Kidney (tissue), 14 donors: ENCODE measurements around the gene DENND6B. TPM values are rescaled to one million over a fixed set of nuclear protein-coding genes. Genes with fewer than 3 reads are reported as not detected.
A peak's percentile ranks its signal among the peaks of the same experiment; 100 is the strongest.

Experiments
- DNase-seq, 5 donors: peaks; one replicate each; pipeline ENCODE4 v3.0.0-alpha.2; 2013 to 2020
- FAIRE-seq: peaks from 2 replicates; lab custom pipeline; 2012; peaks lifted over from hg19 to GRCh38; lab: Jason Lieb, UNC
- H3K27ac ChIP-seq, 2 donors: one replicate each; pipeline ENCODE4 v1.7.0; 2013; ENCODE audit warnings: low read depth in 2 of 2, low read length in 2 of 2, inconsistent platforms in 1 of 2
- H3K27me3 ChIP-seq: one replicate; pipeline ENCODE4 v1.7.1; 2013; ENCODE audit warnings: low read length, inconsistent platforms; ENCODE audit not compliant: control insufficient read depth, insufficient read depth
- H3K36me3 ChIP-seq, 3 donors: one replicate each; pipeline versions ENCODE4 v1.7.0 to v1.7.1; 2013; ENCODE audit warnings: low read length in 3 of 3, control low read depth in 1 of 3, inconsistent platforms in 1 of 3; ENCODE audit not compliant: insufficient read depth in 3 of 3, control insufficient read depth in 2 of 3
- H3K4me1 ChIP-seq, 3 donors: one replicate each; pipeline versions ENCODE4 v1.7.0 to v1.7.1; 2013; ENCODE audit warnings: low read length in 3 of 3, inconsistent platforms in 1 of 3, low read depth in 1 of 3; ENCODE audit not compliant: control insufficient read depth in 2 of 3, insufficient read depth in 2 of 3
- H3K4me3 ChIP-seq, 3 donors: one replicate each; pipeline versions ENCODE4 v1.7.0 to v1.8.1; 2013; ENCODE audit warnings: low read length in 3 of 3, control low read depth in 1 of 3, inconsistent platforms in 1 of 3
- H3K9ac ChIP-seq, 3 donors: one replicate each; pipeline versions ENCODE4 v1.7.0 to v1.7.1; 2013; ENCODE audit warnings: low read length in 3 of 3, control low read depth in 1 of 3, inconsistent platforms in 1 of 3
- H3K9me3 ChIP-seq, 3 donors: one replicate each; pipeline versions ENCODE4 v1.7.0 to v1.7.1; 2013; ENCODE audit warnings: low read length in 3 of 3, control low read depth in 1 of 3, inconsistent platforms in 1 of 3; ENCODE audit not compliant: control insufficient read depth in 2 of 3, insufficient read depth in 1 of 3
- intact Hi-C: fragments of 100-400 bp; cut with DNase I; formaldehyde crosslinking; loops from one replicate; pipeline ENCODE4 v1.11.1; 2022
- polyA plus RNA-seq: library from polyadenylated mRNA; stranded (reverse); fragments of 350-450 nt; fragmentation: Illumina TruSeq; extraction: RNeasy Lipid Tissue Mini Kit (QIAGEN cat#74804); gene quantifications from one replicate; pipeline ENCODE4 v1.2.3, GENCODE V29; 2014; ENCODE audit warnings: low read depth, low replicate concordance; ENCODE audit not compliant: insufficient read depth
- total RNA-seq: library from RNA; stranded (reverse); fragmentation: NEBNext Ultra II Directional; extraction: Animal tissue kit (Norgen Biotek cat#: 25700); gene quantifications from one replicate; pipeline ENCODE4 v1.2.1, GENCODE V29; 2021
- TF ChIP-seq, protein P1 (sequence below): IDR thresholded peaks from 3 replicates; pipeline ENCODE4 v1.5.1; 2012; ENCODE audit warnings: mild to moderate bottlenecking, moderate library complexity, borderline replicate concordance; ENCODE audit not compliant: insufficient read depth; ENCODE audit errors: extremely low read depth
- donor health status: control.
- donor health status: control.
- donor health status: control.
- donor health status: control.
- donor health status: control.
- donor health status: DM: yes; HTN: yes; CAD: no.
- donor health status: Normal renal cell carcinoma (clear cell type).

DENND6B gene
- total and polyA plus RNA-seq, 2 donors from 2014 or later: 14.5 to 16.7 TPM

DNA sequence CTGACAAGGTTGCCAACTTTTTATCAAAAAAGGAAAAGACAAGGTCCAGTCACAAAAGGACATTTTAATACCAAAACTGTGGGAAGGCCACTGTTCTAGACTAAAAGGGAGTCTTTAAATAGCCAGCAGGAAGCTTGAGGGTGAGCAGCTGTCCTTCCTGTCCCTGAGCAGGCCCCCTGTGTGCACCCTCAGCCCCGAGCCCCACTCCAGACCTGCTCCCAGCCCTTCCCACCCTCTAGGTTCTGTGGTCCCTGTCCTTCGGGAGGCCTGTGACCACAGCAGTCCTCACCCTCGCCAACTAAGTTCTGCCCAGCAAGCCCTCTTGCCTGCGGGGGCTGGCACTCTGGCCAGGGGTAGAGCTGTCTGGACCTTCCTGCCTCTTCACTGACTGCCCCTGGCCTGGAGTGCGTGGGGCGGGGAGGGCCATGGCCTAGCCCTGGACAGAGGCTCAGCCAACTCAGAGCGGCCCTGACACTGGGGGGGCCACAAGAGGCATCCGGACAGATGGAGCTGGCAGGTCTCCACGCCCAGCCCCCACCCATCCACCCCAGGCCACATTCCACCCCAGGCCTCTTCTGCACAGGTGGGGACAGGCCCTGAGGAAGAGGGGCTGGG, 17.7 kb downstream of the DENND6B start:
- no peaks in the 10 kb centered on the region for H3K9me3 ChIP-seq
- TF ChIP-seq, protein P1, sequence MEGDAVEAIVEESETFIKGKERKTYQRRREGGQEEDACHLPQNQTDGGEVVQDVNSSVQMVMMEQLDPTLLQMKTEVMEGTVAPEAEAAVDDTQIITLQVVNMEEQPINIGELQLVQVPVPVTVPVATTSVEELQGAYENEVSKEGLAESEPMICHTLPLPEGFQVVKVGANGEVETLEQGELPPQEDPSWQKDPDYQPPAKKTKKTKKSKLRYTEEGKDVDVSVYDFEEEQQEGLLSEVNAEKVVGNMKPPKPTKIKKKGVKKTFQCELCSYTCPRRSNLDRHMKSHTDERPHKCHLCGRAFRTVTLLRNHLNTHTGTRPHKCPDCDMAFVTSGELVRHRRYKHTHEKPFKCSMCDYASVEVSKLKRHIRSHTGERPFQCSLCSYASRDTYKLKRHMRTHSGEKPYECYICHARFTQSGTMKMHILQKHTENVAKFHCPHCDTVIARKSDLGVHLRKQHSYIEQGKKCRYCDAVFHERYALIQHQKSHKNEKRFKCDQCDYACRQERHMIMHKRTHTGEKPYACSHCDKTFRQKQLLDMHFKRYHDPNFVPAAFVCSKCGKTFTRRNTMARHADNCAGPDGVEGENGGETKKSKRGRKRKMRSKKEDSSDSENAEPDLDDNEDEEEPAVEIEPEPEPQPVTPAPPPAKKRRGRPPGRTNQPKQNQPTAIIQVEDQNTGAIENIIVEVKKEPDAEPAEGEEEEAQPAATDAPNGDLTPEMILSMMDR: no peak
- no peaks in the 10 kb centered on the region for H3K36me3 ChIP-seq
- H3K4me3 ChIP-seq: no peak overlapping the region
- no peaks in the 10 kb centered on the region for H3K27me3 ChIP-seq
- intact Hi-C loops: no loop called here
- peak overlapping the region; percentile 72 to 80 for H3K27ac ChIP-seq
- FAIRE-seq: no peak
- peak in 1 of 5 donors; percentile 64 for DNase-seq
- H3K9ac ChIP-seq: no peak overlapping the region
- H3K4me1 ChIP-seq: peaks cover 0 to 39% (median 14%) of the 10 kb centered on the region in 3 donors

DNA sequence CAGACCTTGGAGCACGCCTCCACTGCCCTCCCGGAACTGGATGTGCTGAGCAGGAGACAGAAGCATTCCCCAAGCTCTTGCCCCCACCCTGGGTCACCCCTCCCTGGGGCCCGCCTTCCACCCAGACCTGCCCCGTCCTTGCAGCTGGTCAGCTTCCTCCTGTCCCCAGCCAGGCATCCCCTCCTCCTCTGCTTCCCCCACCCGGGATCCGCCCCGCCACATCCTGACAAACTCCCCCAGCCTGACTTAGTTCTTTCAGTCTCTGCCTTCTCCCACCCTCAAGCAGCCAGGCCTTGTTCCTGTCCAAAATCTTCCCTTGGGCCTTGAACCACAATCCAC, 18.2 kb downstream of the DENND6B start:
- H3K9ac ChIP-seq: no peak overlapping the region
- peak overlapping the region in 1 of 3 donors; percentile 25 for H3K4me3 ChIP-seq
- H3K27me3 ChIP-seq: no peaks in the 10 kb centered on the region
- no peaks in the 10 kb centered on the region for H3K9me3 ChIP-seq
- H3K36me3 ChIP-seq: no peaks in the 10 kb centered on the region
- H3K27ac ChIP-seq: peak overlapping the region; percentile 72 to 80
- FAIRE-seq: no peak
- intact Hi-C loops: no loop called here
- H3K4me1 ChIP-seq: peaks cover 0 to 42% (median 14%) of the 10 kb centered on the region in 3 donors
- TF ChIP-seq, protein P1: no peak
- peak; percentile 70 to 96 (median 86) for DNase-seq

DNA sequence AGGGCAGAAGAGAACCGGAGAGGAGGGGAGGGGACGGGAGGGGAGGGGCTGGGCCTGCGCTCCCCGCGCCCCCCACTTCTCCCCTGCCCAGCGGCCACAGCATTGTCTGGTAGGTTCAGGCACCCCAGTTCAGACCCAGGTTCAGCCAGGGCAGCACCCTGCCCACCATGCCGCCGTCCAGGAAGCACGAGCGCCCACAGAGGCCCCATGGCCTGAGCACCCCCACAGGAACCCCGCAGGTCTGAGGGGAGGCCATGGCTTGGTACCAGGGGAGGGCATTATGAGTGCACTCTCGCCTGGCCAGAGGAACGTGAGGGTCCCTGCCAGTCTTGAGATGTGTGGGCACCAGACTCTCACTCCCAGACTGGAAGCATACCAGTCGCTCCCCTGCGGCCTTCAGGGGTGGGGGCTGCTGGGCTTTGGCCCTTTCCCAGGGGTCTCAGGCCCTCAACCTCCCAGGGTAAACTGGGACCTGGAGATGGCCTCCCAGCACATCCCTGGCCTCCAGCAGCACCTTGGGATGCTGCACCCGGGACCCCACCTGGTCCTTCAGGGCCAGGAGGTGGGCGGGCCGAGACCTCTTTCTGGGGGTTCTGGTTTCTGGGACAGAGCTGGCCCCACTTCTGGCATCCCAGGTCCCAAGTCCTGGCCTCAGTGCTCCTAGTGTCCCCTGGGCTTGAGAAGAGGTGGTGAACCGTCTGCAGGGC, 18.8 kb downstream of the DENND6B start:
- H3K36me3 ChIP-seq: no peaks in the 10 kb centered on the region
- FAIRE-seq: no peak
- peak overlapping the region; percentile 72 to 80 for H3K27ac ChIP-seq
- H3K9me3 ChIP-seq: no peaks in the 10 kb centered on the region
- TF ChIP-seq, protein P1: no peak
- H3K27me3 ChIP-seq: no peaks in the 10 kb centered on the region
- peak overlapping the region in 1 of 3 donors; percentile 25 for H3K4me3 ChIP-seq
- peak in 2 of 5 donors; percentile 86 to 88 for DNase-seq
- peaks cover 0 to 47% (median 19%) of the 10 kb centered on the region in 3 donors for H3K4me1 ChIP-seq
- H3K9ac ChIP-seq: no peak overlapping the region
- intact Hi-C loops: no loop called here
